ENCODE data around the gene SPTAN1.
"Not testable (repeated sequence)": the region's sequence is repeated elsewhere in the genome, so short reads cannot be mapped to it uniquely, and the experiment has no call there.

Gene SPTAN1

DNA sequence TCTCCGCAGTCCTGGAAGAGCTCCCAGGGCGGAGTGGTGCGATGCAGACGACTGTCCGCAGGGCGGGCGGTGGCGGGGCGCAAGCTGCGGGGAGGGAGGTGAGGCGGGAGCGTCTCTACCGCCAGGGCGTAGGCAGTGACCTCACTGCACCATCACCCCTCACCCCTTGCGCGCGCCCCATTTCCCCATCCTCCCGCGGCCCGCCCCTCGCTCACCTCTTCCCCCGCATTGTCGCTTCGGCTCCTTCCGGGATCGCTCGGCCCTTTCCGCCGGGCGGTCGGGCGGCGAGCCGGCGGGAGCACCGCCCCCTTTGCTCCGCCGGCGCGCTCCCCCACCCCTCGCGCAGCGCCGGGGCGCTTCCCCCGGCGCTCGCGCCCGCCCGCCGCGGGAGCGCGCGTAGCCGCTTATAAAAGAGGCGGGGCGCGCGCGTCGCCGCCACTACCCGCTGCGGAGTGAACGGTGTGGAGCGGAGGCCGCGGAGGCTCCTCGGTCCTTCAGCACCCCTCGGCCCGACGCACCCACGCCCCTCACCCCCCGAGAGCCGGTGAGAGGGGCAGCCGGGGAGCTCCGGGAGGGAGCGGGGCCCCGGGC, at the start of gene SPTAN1:
Gene SPTAN1, plus strand, starts transcription at position 435 of the 591 bp plus-strand sequence. CDS start 14,154 bp downstream, outside the sequence.
- H3K4me3 ChIP-seq (ENCODE audit: low read length): peak within 1 kb of the TSS; percentile 90
- TF ChIP-seq, protein P1, sequence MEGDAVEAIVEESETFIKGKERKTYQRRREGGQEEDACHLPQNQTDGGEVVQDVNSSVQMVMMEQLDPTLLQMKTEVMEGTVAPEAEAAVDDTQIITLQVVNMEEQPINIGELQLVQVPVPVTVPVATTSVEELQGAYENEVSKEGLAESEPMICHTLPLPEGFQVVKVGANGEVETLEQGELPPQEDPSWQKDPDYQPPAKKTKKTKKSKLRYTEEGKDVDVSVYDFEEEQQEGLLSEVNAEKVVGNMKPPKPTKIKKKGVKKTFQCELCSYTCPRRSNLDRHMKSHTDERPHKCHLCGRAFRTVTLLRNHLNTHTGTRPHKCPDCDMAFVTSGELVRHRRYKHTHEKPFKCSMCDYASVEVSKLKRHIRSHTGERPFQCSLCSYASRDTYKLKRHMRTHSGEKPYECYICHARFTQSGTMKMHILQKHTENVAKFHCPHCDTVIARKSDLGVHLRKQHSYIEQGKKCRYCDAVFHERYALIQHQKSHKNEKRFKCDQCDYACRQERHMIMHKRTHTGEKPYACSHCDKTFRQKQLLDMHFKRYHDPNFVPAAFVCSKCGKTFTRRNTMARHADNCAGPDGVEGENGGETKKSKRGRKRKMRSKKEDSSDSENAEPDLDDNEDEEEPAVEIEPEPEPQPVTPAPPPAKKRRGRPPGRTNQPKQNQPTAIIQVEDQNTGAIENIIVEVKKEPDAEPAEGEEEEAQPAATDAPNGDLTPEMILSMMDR (IDR thresholded peaks at IDR 0.05; ENCODE audit: insufficient read depth, low read depth, low read length, missing control alignments): peak; percentile 1
- DNase-seq (ENCODE audit: low read depth): peak; percentile 89

DNA sequence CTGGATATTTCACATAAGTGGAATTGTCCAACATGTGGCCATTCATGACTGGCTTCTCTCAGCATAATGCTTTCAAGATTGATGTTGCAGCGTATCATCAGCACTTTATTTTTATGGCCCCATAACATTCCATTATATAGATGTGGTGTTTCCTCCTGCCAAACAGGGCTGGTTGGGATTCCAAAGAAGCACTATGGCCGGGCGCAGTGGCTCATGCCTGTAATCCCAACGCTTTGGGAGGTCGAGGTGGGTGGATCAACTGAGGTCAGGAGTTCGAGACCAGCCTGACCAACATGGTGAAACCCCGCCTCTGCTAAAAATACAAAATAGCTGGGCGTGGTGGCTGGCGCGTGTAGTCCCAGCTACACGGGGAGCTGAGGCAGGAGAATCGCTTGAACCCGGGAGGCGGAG, 49.0 kb upstream of the SPTAN1 start:
- H3K4me3 ChIP-seq (ENCODE audit: low read length); DNase-seq (ENCODE audit: low read depth): not testable (repeated sequence)

DNA sequence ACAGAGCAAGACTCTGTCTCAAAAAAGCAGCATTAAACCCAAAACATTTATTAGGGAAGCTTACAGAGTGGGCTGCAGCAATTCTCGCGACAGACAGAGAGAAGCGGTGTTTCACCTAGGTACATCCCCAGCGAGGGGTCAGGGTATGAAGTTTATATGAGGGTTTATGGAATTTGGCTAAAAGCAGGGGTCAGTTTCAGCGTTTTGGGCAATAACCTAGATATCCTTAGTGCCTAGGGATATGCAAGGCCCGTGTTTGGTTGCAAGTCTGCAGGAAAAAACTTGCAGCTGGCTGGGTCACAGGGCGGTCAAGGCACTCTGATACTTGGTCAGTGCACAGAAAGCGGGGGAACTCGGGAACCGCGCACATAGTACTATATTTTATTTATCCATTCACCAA, 48.5 kb upstream of the SPTAN1 start:
- peak overlapping the region; percentile 87 for H3K4me3 ChIP-seq (ENCODE audit: low read length)
- peak; percentile 8 for DNase-seq (ENCODE audit: low read depth)
- TF ChIP-seq, protein P1 (IDR thresholded peaks at IDR 0.05; ENCODE audit: insufficient read depth, low read depth, low read length, missing control alignments): no peak

DNA sequence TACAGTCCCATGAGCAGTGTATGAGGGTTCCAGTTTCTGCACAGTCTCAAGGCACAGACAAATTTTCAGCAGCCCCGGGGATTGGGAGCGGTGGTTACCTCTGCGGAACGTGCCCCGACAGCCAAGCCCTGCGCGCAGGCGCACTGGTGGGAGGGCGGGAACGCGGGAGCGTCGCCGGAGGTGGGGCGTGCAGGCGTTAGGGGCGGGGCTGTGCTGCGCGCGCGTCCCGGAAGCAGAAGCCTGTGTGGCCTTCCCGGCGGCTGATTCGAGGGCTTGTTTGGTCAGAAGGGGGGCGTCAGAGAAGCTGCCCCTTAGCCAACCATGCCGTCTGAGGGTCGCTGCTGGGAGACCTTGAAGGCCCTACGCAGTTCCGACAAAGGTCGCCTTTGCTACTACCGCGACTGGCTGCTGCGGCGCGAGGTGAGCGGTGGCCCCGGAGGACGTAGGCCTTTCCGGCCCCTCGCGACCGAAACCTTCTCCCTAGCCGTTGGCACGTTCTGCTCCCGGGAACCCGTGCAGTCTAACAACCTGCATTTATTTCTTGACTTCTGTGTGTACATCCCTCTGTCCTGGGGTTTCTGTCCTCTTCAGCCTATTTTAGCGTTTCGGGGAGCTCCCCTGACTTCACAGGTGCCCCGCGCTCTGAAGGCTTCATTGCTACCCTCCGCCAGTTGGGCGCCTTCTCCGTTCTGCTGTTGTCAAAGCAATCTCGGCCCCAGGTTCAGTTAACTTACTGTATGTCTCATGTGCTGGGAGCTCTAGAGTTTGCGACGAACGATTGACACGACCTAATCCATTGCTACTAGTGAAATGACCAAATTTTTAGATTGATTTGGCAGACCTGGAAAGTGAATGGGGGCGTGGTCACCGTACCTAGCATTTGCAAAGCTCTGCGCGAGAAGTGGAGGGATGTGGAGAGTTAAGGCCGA, 47.6 kb upstream of the SPTAN1 start, which contains the start of gene GLE1:
Gene GLE1, plus strand, starts transcription at position 235 of the 929 bp plus-strand sequence. Its CDS starts 87 bp downstream, at position 322.
- peak; percentile 95 for DNase-seq (ENCODE audit: low read depth)
- H3K4me3 ChIP-seq (ENCODE audit: low read length): peak within 1 kb of the TSS; percentile 87
- TF ChIP-seq, protein P1 (IDR thresholded peaks at IDR 0.05; ENCODE audit: insufficient read depth, low read depth, low read length, missing control alignments): no peak

DNA sequence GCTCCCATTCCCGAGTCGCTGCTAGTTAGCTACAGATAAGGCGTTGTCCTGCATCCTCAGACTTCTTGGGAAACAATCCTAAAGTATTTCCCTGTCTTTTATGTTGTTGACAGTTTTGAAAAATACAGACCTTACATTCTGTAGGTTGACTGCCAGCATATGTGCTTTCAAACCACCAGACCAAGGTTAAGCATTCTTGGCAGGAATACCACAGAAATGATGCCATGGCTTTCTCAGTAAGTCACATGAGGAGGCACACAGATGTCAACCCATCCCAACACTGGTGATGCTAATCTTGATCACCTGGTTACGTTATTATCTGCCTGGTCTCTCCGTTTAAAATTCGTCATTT, 47.0 kb upstream of the SPTAN1 start:
- peak overlapping the region; percentile 87 for H3K4me3 ChIP-seq (ENCODE audit: low read length)
- DNase-seq (ENCODE audit: low read depth): no peak
- TF ChIP-seq, protein P1 (IDR thresholded peaks at IDR 0.05; ENCODE audit: insufficient read depth, low read depth, low read length, missing control alignments): no peak

DNA sequence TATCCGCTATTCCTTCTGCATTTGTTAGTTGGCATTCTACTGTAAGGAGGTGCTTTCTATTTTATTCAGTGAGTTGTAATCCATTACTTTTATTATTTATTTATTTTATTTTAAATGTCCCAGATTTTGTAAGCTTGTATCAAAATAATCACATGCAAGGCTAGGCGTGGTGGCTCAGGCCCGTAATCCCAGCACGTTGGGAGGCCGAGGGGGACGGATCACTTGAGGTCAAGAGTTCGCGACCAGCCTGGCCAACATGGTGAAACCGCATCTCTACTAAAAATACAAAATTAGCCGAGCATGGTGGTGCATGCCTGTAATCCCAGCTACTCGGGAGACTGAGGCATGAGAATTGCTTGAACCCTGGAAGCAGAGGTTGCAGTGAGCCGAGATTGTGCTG, 46.5 kb upstream of the SPTAN1 start:
- H3K4me3 ChIP-seq (ENCODE audit: low read length): peak overlapping the region; percentile 87
- DNase-seq (ENCODE audit: low read depth): not testable (repeated sequence)

DNA sequence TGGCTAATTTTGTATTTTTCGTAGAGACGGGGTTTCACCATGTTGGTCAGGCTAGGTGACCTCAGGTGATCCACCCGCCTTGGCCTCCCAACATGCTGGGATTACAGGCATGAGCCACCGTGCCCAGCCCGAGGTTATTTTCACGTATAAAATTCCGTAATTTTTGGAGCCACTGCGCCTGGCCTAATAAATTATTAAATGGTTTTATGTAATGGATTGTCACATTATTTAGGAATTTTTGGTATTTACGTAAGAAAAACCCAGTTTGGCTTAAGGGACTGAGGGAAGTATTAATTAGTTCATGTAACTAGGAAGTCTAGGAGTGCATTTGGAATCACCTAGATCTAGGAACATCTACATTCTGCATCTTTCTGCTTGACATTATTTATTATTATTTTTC, 39.6 kb upstream of the SPTAN1 start:
- DNase-seq (ENCODE audit: low read depth): no peak
- TF ChIP-seq, protein P1 (IDR thresholded peaks at IDR 0.05; ENCODE audit: insufficient read depth, low read depth, low read length, missing control alignments): no peak
- no peak overlapping the region for H3K4me3 ChIP-seq (ENCODE audit: low read length)

Measured in epithelial cell of esophagus (primary cell).